GM12878 (cell line): ENCODE data around the gene FRMPD2. TPM values are rescaled to one million over a fixed set of nuclear protein-coding genes. Genes with fewer than 3 reads are reported as not detected.

ENCODE experiments used
- ATAC-seq: fragments of 200-7000 bp; cut with Tn5 transposase; 3 replicates; pipeline ENCODE4 v1.9.1; 2020; ENCODE audit warnings: mild to moderate bottlenecking, moderate library complexity
- BruUV-seq: library from RNA; stranded (reverse); fragments of 400-500 nt; replicated peaks from 2 replicates; lab custom pipeline; 2021; lab: Mats Ljungman, UMichigan
- CTCF ChIA-PET: fragments of 300-600 bp; sonication (Branson Sonifier 250); formaldehyde crosslinking; extraction: SDS; loops from one replicate; lab custom pipeline; 2021; ENCODE audit warnings: inconsistent platforms; lab: Yijun Ruan, JAX
- POLR2A ChIA-PET: fragments of 350-600 bp; formaldehyde crosslinking; extraction: SDS; loops from one replicate; lab custom pipeline; 2021; ENCODE audit warnings: inconsistent platforms; lab: Charles Lee
- RAD21 ChIA-PET: fragments of 300-600 bp; sonication (Branson Sonifier 250); formaldehyde crosslinking; loops from one replicate; lab custom pipeline; 2023; ENCODE audit warnings: antibody characterized with exemption; ENCODE audit not compliant: unreplicated experiment; lab: Charles Lee
- SMC1A ChIA-PET: fragments of 300-600 bp; sonication (Branson Sonifier 250); formaldehyde crosslinking; loops from one replicate; lab custom pipeline; 2023; ENCODE audit not compliant: unreplicated experiment, uncharacterized antibody; lab: Charles Lee
- DNase-seq: peaks from one replicate; pipeline ENCODE4 v3.0.0-alpha.2; 2011; ENCODE audit warnings: low read depth, low spot score
- FAIRE-seq: peaks from 3 replicates; lab custom pipeline; 2011; peaks lifted over from hg19 to GRCh38; lab: Jason Lieb, UNC
- H2AFZ ChIP-seq: 2 replicates; pipeline ENCODE4 v1.6.0; 2011; ENCODE audit warnings: low read depth, low read length, control low read depth; ENCODE audit not compliant: control insufficient read depth
- H3K27ac ChIP-seq: 2 replicates; pipeline ENCODE4 v1.5.1; 2011; ENCODE audit warnings: control low read depth; ENCODE audit not compliant: control insufficient read depth, insufficient read depth
- H3K27me3 ChIP-seq, 2 experiments: replicated peaks in 1 of 2; 2 replicates each; pipeline versions ENCODE4 v1.6.0 to v1.6.1; 2011; ENCODE audit warnings: low read length in 1 of 2; ENCODE audit not compliant: control insufficient read depth in 2 of 2, insufficient read depth in 2 of 2
- H3K36me3 ChIP-seq, 2 experiments: 2 replicates each; pipeline ENCODE4 v1.5.1; 2011; ENCODE audit warnings: low read length in 1 of 2; ENCODE audit not compliant: control insufficient read depth in 2 of 2, insufficient read depth in 2 of 2
- H3K4me1 ChIP-seq: 2 replicates; pipeline ENCODE4 v1.6.1; 2011; ENCODE audit warnings: mild to moderate bottlenecking, low read length, moderate library complexity, mixed read lengths; ENCODE audit not compliant: control insufficient read depth, insufficient read depth
- H3K4me2 ChIP-seq: 2 replicates; pipeline ENCODE4 v1.6.0; 2011; ENCODE audit warnings: control low read depth; ENCODE audit not compliant: control insufficient read depth, insufficient read depth
- H3K4me3 ChIP-seq: fragments of 200-600 bp; sonication (generic); 2 replicates; pipeline ENCODE4 v1.5.1; 2016
- H3K79me2 ChIP-seq: 2 replicates; pipeline ENCODE4 v1.6.0; 2011; ENCODE audit warnings: low read length; ENCODE audit not compliant: control insufficient read depth, insufficient read depth
- H3K9ac ChIP-seq: 2 replicates; pipeline ENCODE4 v1.8.0; 2011; ENCODE audit warnings: low read length, control low read depth, mixed read lengths; ENCODE audit not compliant: control insufficient read depth, insufficient read depth
- H3K9me3 ChIP-seq: replicated peaks from 3 replicates; pipeline ENCODE4 v1.5.1; 2011; ENCODE audit warnings: mild to moderate bottlenecking, low read length; ENCODE audit not compliant: control insufficient read depth, insufficient read depth
- H4K20me1 ChIP-seq: 2 replicates; pipeline ENCODE4 v1.6.0; 2011; ENCODE audit not compliant: control insufficient read depth, insufficient read depth
- ATF7 ChIP-seq: fragments of 450-650 bp; IDR thresholded peaks from 2 replicates; pipeline ENCODE4 v1.6.1; 2016; ENCODE audit warnings: low read depth, mild to moderate bottlenecking
- CREB1 ChIP-seq: IDR thresholded peaks from 2 replicates; pipeline ENCODE4 v1.6.1; 2012; ENCODE audit warnings: low read depth, mild to moderate bottlenecking, inconsistent platforms
- CREM ChIP-seq: IDR thresholded peaks from 2 replicates; pipeline ENCODE4 v1.6.1; 2014; ENCODE audit warnings: antibody characterized with exemption, low read depth
- DPF2 ChIP-seq: fragments of 450-650 bp; IDR thresholded peaks from 2 replicates; pipeline ENCODE4 v1.6.1; 2017; ENCODE audit warnings: mild to moderate bottlenecking
- EGR1 ChIP-seq, 2 experiments: IDR thresholded peaks; 1 replicate in 1 of 2; 2 replicates in 1 of 2; pipeline ENCODE4 v1.6.1; 2011 to 2012; ENCODE audit warnings: low read depth in 2 of 2, low read length in 2 of 2, borderline replicate concordance in 1 of 2, mild to moderate bottlenecking in 1 of 2, moderate library complexity in 1 of 2
- IRF4 ChIP-seq: IDR thresholded peaks from 2 replicates; pipeline ENCODE4 v1.6.1; 2011; ENCODE audit warnings: low read depth, low read length
- LARP7 ChIP-seq: fragments of 450-650 bp; IDR thresholded peaks from 2 replicates; pipeline ENCODE4 v1.6.1; 2017; ENCODE audit warnings: mild to moderate bottlenecking
- MEF2B ChIP-seq: fragments of 450-650 bp; IDR thresholded peaks from 2 replicates; pipeline ENCODE4 v1.6.1; 2018; ENCODE audit warnings: mild to moderate bottlenecking, moderate library complexity; ENCODE audit not compliant: partially characterized antibody, poor library complexity, severe bottlenecking
- NR2F1 ChIP-seq: fragments of 450-650 bp; conservative IDR thresholded peaks from 2 replicates; pipeline ENCODE4 v1.6.1; 2017; ENCODE audit warnings: mild to moderate bottlenecking
- NRF1 ChIP-seq: conservative IDR thresholded peaks from 2 replicates; pipeline ENCODE4 v1.6.1; 2011; ENCODE audit warnings: mild to moderate bottlenecking, low read depth, low read length, improper control_type of control experiment
- POLR2A ChIP-seq: IDR thresholded peaks from 2 replicates; pipeline ENCODE4 v1.6.1; 2011; ENCODE audit warnings: low read depth, mild to moderate bottlenecking, low read length
- RFX5 ChIP-seq: IDR thresholded peaks from 2 replicates; pipeline ENCODE4 v1.6.1; 2011; ENCODE audit warnings: low read depth, low read length, improper control_type of control experiment
- SMAD5 ChIP-seq: IDR thresholded peaks from 2 replicates; pipeline ENCODE4 v1.6.1; 2016; ENCODE audit warnings: antibody characterized with exemption, low read depth
- SMC3 ChIP-seq: IDR thresholded peaks from 2 replicates; pipeline ENCODE4 v1.6.1; 2011; ENCODE audit warnings: low read length, improper control_type of control experiment, borderline replicate concordance
- ZNF24 ChIP-seq: fragments of 450-650 bp; IDR thresholded peaks from 2 replicates; pipeline ENCODE4 v1.6.1; 2017; ENCODE audit warnings: antibody characterized with exemption, mild to moderate bottlenecking
- WGBS: methylation state at CpG from one replicate; pipeline ENCODE4 v1.1.6; 2016; ENCODE audit warnings: low lambda C conversion rate; ENCODE audit not compliant: insufficient replicate concordance, insufficient coverage; ENCODE audit errors: missing lambda C conversion rate; 5-methylcytosine and 5-hydroxymethylcytosine counted together
- in situ Hi-C: fragments of 300-500 bp; cut with MboI; formaldehyde crosslinking; loops from 9 replicates; pipeline ENCODE4 v1.14.3; 2018; ENCODE audit warnings: mixed read lengths
- intact Hi-C: fragments of 100-400 bp; cut with micrococcal nuclease; formaldehyde crosslinking; loops from one replicate; pipeline ENCODE4 v1.14.2; 2022; ENCODE audit not compliant: unreplicated experiment
- polyA plus RNA-seq, 11 experiments: library from polyadenylated mRNA; depleted of rRNA in 4 of 11; unstranded in 6 of 11; stranded (reverse) in 5 of 11; fragments of >200 nt; fragmentation: Nextera tagmentation in 4 of 11; fragmentation: Illumina TruSeq in 1 of 11; extraction: Ambion mirVana in 4 of 11; extraction: Trizol in 1 of 11; gene quantifications; 1 replicate in 1 of 11; 2 replicates in 10 of 11; pipeline versions ENCODE4 v1.2.1 to v1.2.3, GENCODE V29; 2011 to 2016; ENCODE audit warnings: inconsistent platforms in 2 of 11, missing spikeins in 2 of 11, low read depth in 1 of 11
- total RNA-seq, 4 experiments: library from RNA; depleted of rRNA in 3 of 4; stranded (reverse); fragments of >200 nt in 3 of 4; fragmentation: Illumina TruSeq in 1 of 4; extraction: Trizol in 1 of 4; gene quantifications; 2 replicates each; pipeline versions ENCODE4 v1.2.1 to v1.2.3, GENCODE V29; 2013 to 2021
- TF ChIP-seq, protein P1 (sequence below): fragments of 450-650 bp; conservative IDR thresholded peaks from 2 replicates; pipeline ENCODE4 v1.6.1; 2017; ENCODE audit warnings: mild to moderate bottlenecking, moderate library complexity
- TF ChIP-seq, protein P2 (sequence below): IDR thresholded peaks from 2 replicates; pipeline ENCODE4 v1.6.1; 2012; ENCODE audit warnings: mild to moderate bottlenecking, low read depth, low read length
- TF ChIP-seq, protein P3 (sequence below): fragments of 450-650 bp; IDR thresholded peaks from 2 replicates; pipeline ENCODE4 v1.6.1; 2016; ENCODE audit warnings: mild to moderate bottlenecking

The FRMPD2 gene
- total and polyA plus RNA-seq, 10 of the 15 experiments (the other 5 are each of a cell fraction or from before 2014, with no cell fraction given) = 0.38 to 5.7 (median 1.4) TPM

GRCh38 chr10:48306265-48306869 lies 31.9 kb upstream of the FRMPD2 start, which contains the start of gene MAPK8:
Gene MAPK8, plus strand, starts transcription at chr10:48306677. Its CDS starts 94,984 bp downstream, at chr10:48401661.
- SMC1A ChIA-PET = interaction anchor here (0.7 to 0.9 kb wide), 3 partner anchors 9 to 25 kb away, joined by 3 read pairs; no protein-coding TSS in a partner anchor
- no peaks in the 10 kb centered on the region for H3K27me3 ChIP-seq
- RAD21 ChIA-PET = interaction anchor here (0.7 to 0.8 kb wide), 2 partner anchors 19 to 350 kb away, joined by 3 to 4 read pairs; no protein-coding TSS in a partner anchor
- peaks cover 14% of the 10 kb centered on the region for H3K4me1 ChIP-seq
- in situ Hi-C loops = no loop called here
- ATAC-seq (peak; percentile 81), DNase-seq (peak; percentile 69), FAIRE-seq (peak; percentile 13)
- WGBS = under 1% methylated on average over 44 of the region's 86 CpGs
- peak within 1 kb of the TSS; percentile 78 for H3K9ac ChIP-seq
- peaks cover 30% of the 10 kb centered on the region for H3K79me2 ChIP-seq
- peak within 1 kb of the TSS; percentile 85 for H3K4me2 ChIP-seq
- no TSS peak for BruUV-seq
- peak within 1 kb of the TSS; percentile 72 for H2AFZ ChIP-seq
- H3K36me3 ChIP-seq = no peaks in the 10 kb centered on the region
- intact Hi-C loops = loop anchor here (1.0 to 2.0 kb wide), 2 partner anchors 23 to 30 kb away; no protein-coding TSS in a partner anchor
- H3K9me3 ChIP-seq = no peaks in the 10 kb centered on the region
- CTCF ChIA-PET = interaction anchor here (1.0 to 8.1 kb wide), 2 partner anchors 10 to 18 kb away, joined by 3 to 87 read pairs; no protein-coding TSS in a partner anchor
- POLR2A ChIA-PET = interaction anchor here (0.6 to 1.1 kb wide), 4 partner anchors 9 to 28 kb away, joined by 3 to 4 read pairs (median 4); no protein-coding TSS in a partner anchor
- peak within 1 kb of the TSS; percentile 92 for H3K4me3 ChIP-seq
- no peaks in the 10 kb centered on the region for H4K20me1 ChIP-seq
- peak within 1 kb of the TSS; percentile 66 for H3K27ac ChIP-seq
- TF ChIP-seq NRF1 = peak; percentile 47
- TF ChIP-seq RFX5 = 0 out of 2 replicates have a peak, but pooled peaks have one; percentile 31
- peak; percentile 86 for TF ChIP-seq NR2F1
- TF ChIP-seq, protein P1, sequence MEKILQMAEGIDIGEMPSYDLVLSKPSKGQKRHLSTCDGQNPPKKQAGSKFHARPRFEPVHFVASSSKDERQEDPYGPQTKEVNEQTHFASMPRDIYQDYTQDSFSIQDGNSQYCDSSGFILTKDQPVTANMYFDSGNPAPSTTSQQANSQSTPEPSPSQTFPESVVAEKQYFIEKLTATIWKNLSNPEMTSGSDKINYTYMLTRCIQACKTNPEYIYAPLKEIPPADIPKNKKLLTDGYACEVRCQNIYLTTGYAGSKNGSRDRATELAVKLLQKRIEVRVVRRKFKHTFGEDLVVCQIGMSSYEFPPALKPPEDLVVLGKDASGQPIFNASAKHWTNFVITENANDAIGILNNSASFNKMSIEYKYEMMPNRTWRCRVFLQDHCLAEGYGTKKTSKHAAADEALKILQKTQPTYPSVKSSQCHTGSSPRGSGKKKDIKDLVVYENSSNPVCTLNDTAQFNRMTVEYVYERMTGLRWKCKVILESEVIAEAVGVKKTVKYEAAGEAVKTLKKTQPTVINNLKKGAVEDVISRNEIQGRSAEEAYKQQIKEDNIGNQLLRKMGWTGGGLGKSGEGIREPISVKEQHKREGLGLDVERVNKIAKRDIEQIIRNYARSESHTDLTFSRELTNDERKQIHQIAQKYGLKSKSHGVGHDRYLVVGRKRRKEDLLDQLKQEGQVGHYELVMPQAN = peak; percentile 77
- peak; percentile 85 for TF ChIP-seq CREB1
- TF ChIP-seq, protein P2, sequence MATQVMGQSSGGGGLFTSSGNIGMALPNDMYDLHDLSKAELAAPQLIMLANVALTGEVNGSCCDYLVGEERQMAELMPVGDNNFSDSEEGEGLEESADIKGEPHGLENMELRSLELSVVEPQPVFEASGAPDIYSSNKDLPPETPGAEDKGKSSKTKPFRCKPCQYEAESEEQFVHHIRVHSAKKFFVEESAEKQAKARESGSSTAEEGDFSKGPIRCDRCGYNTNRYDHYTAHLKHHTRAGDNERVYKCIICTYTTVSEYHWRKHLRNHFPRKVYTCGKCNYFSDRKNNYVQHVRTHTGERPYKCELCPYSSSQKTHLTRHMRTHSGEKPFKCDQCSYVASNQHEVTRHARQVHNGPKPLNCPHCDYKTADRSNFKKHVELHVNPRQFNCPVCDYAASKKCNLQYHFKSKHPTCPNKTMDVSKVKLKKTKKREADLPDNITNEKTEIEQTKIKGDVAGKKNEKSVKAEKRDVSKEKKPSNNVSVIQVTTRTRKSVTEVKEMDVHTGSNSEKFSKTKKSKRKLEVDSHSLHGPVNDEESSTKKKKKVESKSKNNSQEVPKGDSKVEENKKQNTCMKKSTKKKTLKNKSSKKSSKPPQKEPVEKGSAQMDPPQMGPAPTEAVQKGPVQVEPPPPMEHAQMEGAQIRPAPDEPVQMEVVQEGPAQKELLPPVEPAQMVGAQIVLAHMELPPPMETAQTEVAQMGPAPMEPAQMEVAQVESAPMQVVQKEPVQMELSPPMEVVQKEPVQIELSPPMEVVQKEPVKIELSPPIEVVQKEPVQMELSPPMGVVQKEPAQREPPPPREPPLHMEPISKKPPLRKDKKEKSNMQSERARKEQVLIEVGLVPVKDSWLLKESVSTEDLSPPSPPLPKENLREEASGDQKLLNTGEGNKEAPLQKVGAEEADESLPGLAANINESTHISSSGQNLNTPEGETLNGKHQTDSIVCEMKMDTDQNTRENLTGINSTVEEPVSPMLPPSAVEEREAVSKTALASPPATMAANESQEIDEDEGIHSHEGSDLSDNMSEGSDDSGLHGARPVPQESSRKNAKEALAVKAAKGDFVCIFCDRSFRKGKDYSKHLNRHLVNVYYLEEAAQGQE = no peak
- 0 out of 2 replicates have a peak, but pooled peaks have one; percentile 26 for TF ChIP-seq SMAD5
- no peak; the same call in 1 of the 2 replicates for TF ChIP-seq SMC3
- TF ChIP-seq ATF7 = no peak
- TF ChIP-seq IRF4 = no peak
- peak; percentile 66; the same call in 1 of the 2 replicates for TF ChIP-seq DPF2
- TF ChIP-seq POLR2A = peak; percentile 95
- peak; percentile 61 for TF ChIP-seq CREM
- TF ChIP-seq ZNF24 = 0 out of 2 replicates have a peak, but pooled peaks have one; percentile 14
- TF ChIP-seq, protein P3, sequence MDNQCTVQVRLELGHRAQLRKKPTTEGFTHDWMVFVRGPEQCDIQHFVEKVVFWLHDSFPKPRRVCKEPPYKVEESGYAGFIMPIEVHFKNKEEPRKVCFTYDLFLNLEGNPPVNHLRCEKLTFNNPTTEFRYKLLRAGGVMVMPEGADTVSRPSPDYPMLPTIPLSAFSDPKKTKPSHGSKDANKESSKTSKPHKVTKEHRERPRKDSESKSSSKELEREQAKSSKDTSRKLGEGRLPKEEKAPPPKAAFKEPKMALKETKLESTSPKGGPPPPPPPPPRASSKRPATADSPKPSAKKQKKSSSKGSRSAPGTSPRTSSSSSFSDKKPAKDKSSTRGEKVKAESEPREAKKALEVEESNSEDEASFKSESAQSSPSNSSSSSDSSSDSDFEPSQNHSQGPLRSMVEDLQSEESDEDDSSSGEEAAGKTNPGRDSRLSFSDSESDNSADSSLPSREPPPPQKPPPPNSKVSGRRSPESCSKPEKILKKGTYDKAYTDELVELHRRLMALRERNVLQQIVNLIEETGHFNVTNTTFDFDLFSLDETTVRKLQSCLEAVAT = no peak
- peak; percentile 98 for TF ChIP-seq MEF2B
- peak; percentile 37; the same call in 1 of the 2 replicates for TF ChIP-seq LARP7
- peak; percentile 84 to 97 for TF ChIP-seq EGR1 (IDR thresholded peaks at IDR 0.05; ENCODE audit: borderline replicate concordance in 1 of 2, low read depth in 2 of 2, low read length in 2 of 2)
